NCI-H2196 treated with DMSO at 0.1 percent for 48 hours (cell line): ENCODE data around the gene TNFAIP8.
A peak's percentile ranks its signal among the peaks of the same experiment; 100 is the strongest.

Experiments
- DNase-seq: peaks from one replicate; lab custom pipeline; 2025; ENCODE audit not compliant: unreplicated experiment; lab: John Stamatoyannopoulos, UW

The TNFAIP8 gene

GRCh38 chr5:119355685-119356611, at the start of gene TNFAIP8:
TSS of gene TNFAIP8 (plus strand) at chr5:119356019. CDS start at chr5:119356091, 72 bp downstream.
- DNase-seq, result no peak

GRCh38 chr5:119307170-119307569, 48.6 kb upstream of the TNFAIP8 start:
- DNase-seq, result no peak

GRCh38 chr5:119309326-119309725, 46.5 kb upstream of the TNFAIP8 start:
- no peak for DNase-seq

- no peak for DNase-seq
These were observed 44.1 kb upstream of the TNFAIP8 start for GRCh38 chr5:119311688-119312087.

- DNase-seq, result no peak
These were observed 43.4 kb upstream of the TNFAIP8 start for GRCh38 chr5:119312403-119312802.

GRCh38 chr5:119313197-119313596, 42.6 kb upstream of the TNFAIP8 start:
- DNase-seq, result no peak

DNA sequence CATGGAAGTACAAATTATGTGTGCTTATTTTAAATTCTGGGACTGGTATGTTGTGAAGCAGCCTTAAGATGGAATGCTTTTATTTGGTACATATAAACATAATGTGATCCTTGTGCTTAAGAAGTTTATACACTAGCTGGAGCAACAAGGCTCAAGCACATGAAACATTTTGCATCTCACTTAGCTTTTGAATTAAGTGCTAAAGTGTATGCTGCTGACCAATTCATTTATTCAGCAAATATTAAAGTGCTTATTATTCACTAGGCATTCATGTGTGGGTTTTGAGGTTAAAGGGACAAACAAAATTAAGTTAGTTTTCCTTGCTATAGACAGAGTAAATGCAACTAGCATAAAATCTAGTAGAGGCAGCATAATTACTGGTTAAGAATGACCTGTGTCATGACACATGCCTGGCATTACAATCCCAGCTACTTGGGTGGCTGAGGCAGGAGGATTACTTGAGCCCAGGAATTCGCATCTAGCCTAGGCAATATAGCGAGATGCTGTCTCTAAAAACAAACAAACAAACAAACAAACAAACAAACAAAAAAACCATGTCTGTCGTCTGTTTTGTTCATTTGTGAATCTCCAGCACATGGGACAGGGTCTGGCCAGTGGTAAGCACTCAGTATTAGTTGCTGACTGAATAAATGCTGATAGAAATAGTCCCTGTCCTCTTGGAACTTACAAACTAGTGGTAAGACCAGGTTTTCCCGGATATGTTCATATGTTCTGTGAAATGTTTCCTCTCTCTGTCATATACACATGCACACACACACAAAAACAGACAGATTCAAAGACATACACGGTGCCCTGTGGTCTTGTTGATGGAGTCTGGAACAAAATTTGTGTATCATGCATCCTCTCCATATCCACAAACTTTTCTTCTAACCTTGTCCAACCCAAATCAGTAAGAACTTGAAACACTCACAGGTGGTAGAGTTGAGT, 41.9 kb upstream of the TNFAIP8 start:
- no peak for DNase-seq

- DNase-seq, result no peak
These were observed 40.3 kb upstream of the TNFAIP8 start for GRCh38 chr5:119315516-119315949.

DNA sequence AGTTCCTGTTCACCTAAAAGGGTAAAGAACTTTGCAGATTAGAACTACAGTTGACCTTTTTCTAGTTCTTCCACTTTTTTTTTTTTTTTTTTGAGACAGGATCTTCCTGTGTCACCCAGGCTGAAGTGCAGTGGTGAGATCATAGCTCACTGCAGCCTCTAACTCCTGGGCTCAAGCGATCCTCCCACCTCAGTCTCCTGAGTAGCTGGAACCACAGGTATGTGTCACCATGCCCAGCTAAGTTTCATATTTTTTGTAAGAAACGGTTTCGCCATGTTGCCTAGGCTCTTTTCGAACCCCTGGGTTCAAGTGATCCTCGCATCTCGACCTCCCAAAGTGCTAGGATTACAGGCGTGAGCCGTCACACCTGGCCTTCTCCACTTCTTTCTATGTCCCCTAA, 39.7 kb upstream of the TNFAIP8 start:
- DNase-seq, result no peak

DNA sequence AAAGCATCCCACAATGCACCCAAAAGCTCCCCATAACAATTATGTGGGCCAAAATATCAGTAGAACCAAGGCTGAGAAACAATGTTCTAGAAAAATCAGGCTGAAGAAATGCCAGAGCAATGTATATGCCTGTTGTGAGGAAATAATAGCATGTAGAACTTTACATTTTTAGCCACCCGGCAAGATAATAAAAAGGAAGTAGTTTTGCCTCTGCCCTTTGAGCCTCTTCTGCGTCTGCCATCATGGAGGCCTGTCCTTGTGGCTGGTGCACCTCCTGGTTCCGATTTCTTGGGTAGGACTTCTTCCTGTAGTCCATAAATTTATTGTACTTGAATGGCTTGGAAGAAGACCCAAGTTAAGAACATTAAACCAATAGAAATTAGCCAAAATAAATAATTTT, 38.9 kb upstream of the TNFAIP8 start:
- DNase-seq, result no peak

DNA sequence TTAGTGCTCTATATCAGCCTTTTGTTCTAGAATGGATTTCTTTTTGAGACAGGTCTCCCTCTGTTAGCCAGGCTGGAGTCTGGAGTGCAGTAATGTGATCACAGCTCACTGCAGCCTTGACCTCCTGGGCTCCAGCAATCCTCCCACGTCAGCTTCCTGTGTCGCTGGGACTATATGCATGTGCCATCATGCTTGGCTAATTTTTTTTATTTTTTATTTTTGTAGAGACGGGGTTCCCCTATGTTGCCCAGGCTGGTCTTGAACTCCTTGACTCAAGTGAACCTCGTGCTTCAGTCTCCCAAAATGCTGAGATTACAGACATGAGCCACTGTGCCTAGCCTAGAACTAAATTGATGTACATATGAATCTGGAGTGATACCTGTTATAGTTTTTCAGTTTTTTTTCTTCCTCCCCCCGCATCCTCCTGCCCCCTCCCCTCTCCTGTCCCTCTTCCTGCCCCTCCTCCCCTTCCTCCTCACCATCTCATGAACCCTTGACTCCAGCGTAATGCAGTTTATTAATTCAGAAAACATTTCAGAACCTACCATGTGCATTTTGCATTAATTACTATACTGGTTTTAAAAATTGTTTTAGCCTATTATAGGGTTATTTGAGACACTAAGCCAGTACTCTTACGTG, 37.4 kb upstream of the TNFAIP8 start:
- no peak for DNase-seq

- DNase-seq, result no peak
These were observed 36.4 kb upstream of the TNFAIP8 start for GRCh38 chr5:119319401-119319800.

GRCh38 chr5:119319890-119320289, 35.9 kb upstream of the TNFAIP8 start:
- DNase-seq, result no peak

- DNase-seq, result no peak
These were observed 34.1 kb upstream of the TNFAIP8 start for GRCh38 chr5:119321569-119322311.

DNA sequence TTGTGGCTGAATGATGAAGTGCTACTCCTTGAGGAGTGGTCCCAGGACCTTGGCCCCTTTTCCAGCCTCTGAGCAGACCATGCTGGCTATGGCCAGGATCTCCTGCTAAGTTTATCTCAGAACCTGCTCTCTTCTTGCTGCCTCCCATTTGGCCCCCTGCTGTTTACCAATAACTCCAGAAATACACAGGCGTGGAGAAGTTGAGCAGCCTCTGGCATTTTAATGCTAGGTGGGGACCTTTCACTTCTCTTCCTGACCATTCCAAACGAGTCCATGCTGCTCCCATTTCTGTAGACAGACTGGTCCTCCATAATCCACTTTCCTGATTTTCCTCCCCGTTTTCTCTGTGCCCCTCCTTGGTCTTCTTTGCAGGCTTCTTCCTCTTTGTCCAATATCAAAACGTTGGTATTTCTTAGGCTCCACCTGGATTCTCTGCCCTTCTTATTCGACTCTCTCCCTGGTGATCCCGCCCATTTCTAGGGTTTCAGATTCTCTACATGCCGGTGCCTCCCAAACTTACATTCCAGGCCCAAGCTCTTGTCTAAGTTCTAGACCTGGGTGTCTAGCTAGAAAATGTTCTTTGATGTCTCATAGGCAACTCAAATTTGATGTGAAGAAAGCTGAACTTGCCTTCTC, 33.4 kb upstream of the TNFAIP8 start:
- DNase-seq, result no peak

DNA sequence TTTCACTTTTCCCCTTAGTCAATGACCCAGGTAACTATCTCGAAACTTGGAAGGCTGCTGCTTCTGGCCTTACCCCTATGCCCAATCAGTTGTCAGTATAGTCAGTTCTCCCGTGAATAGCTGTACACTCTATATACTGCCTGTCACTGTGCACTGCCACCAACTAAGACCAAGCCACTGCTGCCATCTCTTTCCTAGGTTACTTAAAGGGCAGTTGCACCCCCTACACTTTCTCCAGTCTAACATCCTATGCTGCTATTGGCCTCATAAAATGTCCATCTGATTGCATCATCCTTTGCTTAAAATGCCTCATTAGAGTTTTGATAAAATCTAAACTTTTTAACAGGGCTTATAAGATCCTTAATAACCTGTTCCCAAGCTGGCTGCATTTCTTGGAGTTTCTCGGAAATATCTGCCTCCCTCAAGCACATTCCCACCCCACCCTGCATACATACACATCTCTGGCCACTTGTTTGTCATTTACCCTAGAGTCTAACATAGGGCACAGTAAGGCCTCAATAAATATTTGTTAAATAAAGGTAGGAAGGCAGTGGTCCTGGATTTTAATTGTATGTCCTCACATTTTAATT, 32.8 kb upstream of the TNFAIP8 start:
- DNase-seq, result no peak

DNA sequence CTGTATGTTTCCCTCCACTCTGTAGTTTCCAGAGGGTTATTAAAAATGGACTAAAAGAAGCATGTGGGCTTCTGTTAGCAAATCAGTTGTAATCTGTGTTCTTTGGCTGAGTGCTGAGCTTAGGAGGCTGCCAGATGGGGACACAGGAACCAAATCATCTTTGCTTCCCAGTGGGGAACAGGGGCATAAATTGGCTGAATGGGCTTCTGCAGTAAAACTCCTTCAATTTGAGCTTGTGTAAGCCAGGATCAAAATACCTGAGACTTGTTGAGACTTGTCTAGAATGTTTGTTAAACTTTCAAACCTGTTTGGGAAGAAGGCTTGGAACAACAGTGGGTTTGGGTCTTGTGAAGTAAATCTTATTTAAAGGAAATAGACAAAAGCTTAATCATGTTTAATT, 32.2 kb upstream of the TNFAIP8 start:
- DNase-seq, result peak; percentile 66

DNA sequence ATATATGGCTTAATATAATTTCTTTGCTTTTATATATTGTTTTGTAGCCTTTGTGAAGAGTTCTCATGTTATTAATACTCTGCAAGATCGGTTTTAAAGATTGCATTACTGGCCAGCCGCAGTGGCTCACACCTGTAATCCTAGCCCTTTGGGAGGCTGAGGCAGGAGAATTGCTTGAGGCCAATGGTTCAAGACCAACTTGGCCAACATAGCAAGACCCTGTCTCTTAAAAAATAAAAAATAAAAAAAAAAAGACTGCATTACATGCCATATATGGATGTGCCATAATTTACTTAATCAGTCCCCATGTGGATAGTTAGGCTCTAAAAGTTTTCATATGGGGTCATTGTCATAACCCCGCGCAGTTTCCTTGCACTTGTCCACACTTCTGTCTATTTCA, 31.0 kb upstream of the TNFAIP8 start:
- DNase-seq, result no peak

- DNase-seq, result no peak
These were observed 28.8 kb upstream of the TNFAIP8 start for GRCh38 chr5:119327018-119327417.
